Lower lobe of right lung (tissue), 2 donors: Measurements from ENCODE around the gene SASH1. TPM values are rescaled to one million over a fixed set of nuclear protein-coding genes. Genes with fewer than 3 reads are reported as not detected.
"Not testable (repeated sequence)": the region's sequence is repeated elsewhere in the genome, so short reads cannot be mapped to it uniquely, and the experiment has no call there.

Experiments used
- ATAC-seq, 2 donors: fragments of 200-7000 bp; cut with Tn5 transposase; one replicate each; pipeline ENCODE4 v1.9.1; 2020 to 2022; ENCODE audit warnings: mild to moderate bottlenecking in 2 of 2, moderate library complexity in 2 of 2
- DNase-seq: peaks from one replicate; pipeline ENCODE4 v3.0.0-alpha.2; 2020
- H3K27ac ChIP-seq: fragments of 200-600 bp; one replicate; pipeline ENCODE4 v1.8.0; 2022
- H3K27me3 ChIP-seq: fragments of 200-600 bp; one replicate; pipeline ENCODE4 v1.8.0; 2022; ENCODE audit warnings: low read depth
- H3K36me3 ChIP-seq: fragments of 200-600 bp; one replicate; pipeline ENCODE4 v1.8.0; 2022; ENCODE audit warnings: mild to moderate bottlenecking
- H3K4me1 ChIP-seq: fragments of 200-600 bp; one replicate; pipeline ENCODE4 v1.8.0; 2022
- H3K4me3 ChIP-seq: fragments of 200-600 bp; one replicate; pipeline ENCODE4 v1.8.0; 2022; ENCODE audit warnings: mild to moderate bottlenecking
- H3K9me3 ChIP-seq: fragments of 200-600 bp; one replicate; pipeline ENCODE4 v1.8.0; 2022
- CTCF ChIP-seq: fragments of 200-600 bp; IDR thresholded peaks from one replicate; pipeline ENCODE4 v1.8.0; 2022; ENCODE audit warnings: antibody characterized with exemption, mild to moderate bottlenecking
- intact Hi-C: fragments of 100-400 bp; cut with DNase I; formaldehyde crosslinking; loops from one replicate; pipeline ENCODE4 v1.11.0; 2022
- total RNA-seq: library from RNA; stranded (reverse); fragmentation: NEBNext Ultra II Directional; extraction: Animal tissue kit (Norgen Biotek cat#: 25700); gene quantifications from one replicate; pipeline ENCODE4 v1.2.1, GENCODE V29; 2021
- donor health status: DM: no; HTN: yes; CAD: no; lungs with severe emphysema.

Gene SASH1
- total RNA-seq, 1 donor from 2014 or later: 103 TPM

DNA sequence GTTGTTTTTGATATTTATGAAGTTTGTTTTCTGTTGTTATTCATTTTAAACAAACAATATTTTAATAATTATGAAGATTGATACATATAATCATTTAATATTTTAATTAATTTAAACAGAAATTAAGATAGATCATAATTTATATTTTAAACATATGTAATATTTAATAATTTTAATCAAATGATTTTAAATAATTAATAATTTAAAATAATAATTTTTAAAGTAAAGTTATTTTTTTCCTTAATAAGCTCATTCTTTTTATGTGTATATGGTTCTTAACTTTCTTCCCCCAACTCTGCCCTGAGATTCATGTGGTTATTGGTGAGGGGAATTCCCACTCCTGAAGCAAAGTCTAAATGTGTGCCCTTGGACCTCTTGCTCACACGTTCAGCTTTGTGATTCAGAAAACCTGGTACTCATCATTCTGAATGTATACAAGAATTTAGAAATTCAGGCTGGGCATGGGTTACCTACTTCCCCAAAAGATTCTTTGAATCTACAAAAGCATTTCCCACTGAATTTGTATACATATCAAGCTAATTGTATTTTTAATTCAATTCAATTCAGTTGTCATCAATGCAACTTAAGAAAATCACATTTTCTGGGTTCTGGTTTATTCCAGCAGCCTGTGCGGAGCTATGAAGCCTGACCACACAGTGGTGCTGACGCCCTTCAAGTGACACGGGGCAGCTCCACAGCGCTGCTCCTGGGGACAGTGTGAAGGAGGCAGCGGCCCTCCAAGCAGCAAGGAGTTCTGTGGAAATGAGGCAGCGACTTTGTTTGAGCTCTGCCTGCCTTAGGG lies 235.2 kb downstream of the SASH1 start:
- H3K27me3 ChIP-seq: no peaks in the 10 kb centered on the region
- no peak overlapping the region for H3K27ac ChIP-seq
- peak; percentile 86 for DNase-seq
- peak; percentile 85 for TF ChIP-seq CTCF
- H3K4me1 ChIP-seq: peaks cover 6% of the 10 kb centered on the region
- ATAC-seq: peak; percentile 98 to 99
- no peak overlapping the region for H3K4me3 ChIP-seq
- H3K9me3 ChIP-seq: no peaks in the 10 kb centered on the region
- no peaks in the 10 kb centered on the region for H3K36me3 ChIP-seq
- intact Hi-C loops: loop anchor here (10.0 kb wide), 1 partner anchor 367 kb away; no protein-coding TSS in a partner anchor

DNA sequence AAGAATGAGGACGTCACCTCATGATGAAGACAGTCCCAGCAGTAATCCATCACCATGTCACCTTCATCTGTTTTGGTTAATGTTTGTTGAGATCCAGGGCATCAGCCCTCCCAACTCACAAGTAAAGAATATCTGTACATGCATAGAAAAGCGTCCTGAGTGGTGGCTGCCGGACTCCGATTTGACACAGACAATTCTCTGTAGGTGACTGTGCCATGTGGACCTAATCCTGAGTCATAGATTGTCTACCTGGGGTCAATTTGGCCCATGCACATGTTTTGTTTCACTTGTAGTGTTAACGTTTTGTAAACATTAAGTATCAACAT lies 235.8 kb downstream of the SASH1 start:
- Histone ChIP-seq H3K27me3 (no peaks in the 10 kb centered on the region), H3K36me3 (no peaks in the 10 kb centered on the region), H3K4me1 (peaks cover 6% of the 10 kb centered on the region), H3K4me3 (no peak overlapping the region), H3K9me3 (peaks cover 3% of the 10 kb centered on the region), H3K27ac (no peak overlapping the region)
- DNase-seq (no peak), ATAC-seq (peak in 1 of 2 donors; percentile 13)
- intact Hi-C loops: loop anchor here (10.0 kb wide), 1 partner anchor 366 kb away; no protein-coding TSS in a partner anchor
- no peak for TF ChIP-seq CTCF

DNA sequence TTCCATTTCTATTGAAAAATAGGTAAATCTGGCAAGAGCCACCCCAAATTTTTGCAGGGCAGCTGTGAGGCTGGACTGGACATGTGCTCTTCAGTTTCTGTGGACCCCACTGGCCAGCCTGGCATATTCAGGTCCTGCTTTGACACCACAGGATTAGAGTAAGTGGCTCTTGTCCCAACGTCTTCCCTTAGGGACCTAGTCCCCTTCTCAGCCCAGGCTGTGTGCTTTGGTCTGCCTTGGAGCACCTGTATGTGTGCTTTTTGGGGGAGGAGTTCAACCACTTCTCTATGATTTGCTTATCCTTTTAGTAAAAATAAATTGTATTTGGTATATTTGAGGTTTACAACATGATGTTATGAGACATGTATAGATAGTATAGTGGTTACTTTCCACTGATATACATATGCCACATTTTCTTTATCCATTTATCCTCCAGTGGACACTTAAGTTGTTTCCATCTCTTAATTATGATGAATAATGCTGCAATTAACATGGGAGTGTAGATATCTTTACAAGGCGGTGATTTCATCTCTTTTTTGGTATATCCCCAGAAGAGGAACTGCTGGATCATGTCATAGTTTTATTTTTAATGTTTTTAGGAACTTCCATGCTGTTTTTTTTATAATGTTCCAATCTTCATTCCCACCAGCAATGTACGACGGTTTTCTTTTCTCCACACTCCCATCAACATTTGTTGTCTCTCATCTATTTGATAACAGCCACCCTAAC lies 236.4 kb downstream of the SASH1 start:
- Histone ChIP-seq H3K4me1 (peaks cover 6% of the 10 kb centered on the region), H3K9me3 (peaks cover 4% of the 10 kb centered on the region), H3K27ac (no peak overlapping the region), H3K27me3 (no peaks in the 10 kb centered on the region), H3K36me3 (no peaks in the 10 kb centered on the region), H3K4me3 (no peak overlapping the region)
- peak in 1 of 2 donors; percentile 46 for ATAC-seq
- intact Hi-C loops: loop anchor here (10.0 kb wide), 1 partner anchor 366 kb away; no protein-coding TSS in a partner anchor
- no peak for TF ChIP-seq CTCF
- no peak for DNase-seq

DNA sequence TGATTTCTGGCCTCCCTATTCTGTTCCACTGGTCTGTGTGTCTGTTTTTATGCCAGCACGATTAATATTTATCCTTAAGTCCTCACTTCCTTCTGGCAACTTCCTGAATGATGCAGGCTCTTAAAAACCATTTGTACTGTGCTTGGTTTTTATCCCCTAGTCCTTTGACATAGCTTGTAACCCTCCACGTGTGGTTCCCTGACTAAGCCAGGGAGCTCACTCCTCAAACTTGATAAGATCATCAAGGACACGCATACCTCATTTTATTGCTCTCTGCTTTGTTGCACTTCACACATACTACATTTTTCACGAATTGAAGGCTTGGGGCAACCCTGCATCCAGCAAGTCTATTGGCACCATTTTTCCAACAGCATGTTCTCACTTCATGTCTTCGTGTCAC lies 237.8 kb downstream of the SASH1 start:
- intact Hi-C loops: no loop called here
- H3K4me3 ChIP-seq: no peak overlapping the region
- no peak for ATAC-seq
- DNase-seq: no peak
- H3K27me3 ChIP-seq: no peaks in the 10 kb centered on the region
- H3K9me3 ChIP-seq: peaks cover 10% of the 10 kb centered on the region
- H3K27ac ChIP-seq: no peak overlapping the region
- no peak for TF ChIP-seq CTCF
- peaks cover 6% of the 10 kb centered on the region for H3K4me1 ChIP-seq
- H3K36me3 ChIP-seq: no peaks in the 10 kb centered on the region

DNA sequence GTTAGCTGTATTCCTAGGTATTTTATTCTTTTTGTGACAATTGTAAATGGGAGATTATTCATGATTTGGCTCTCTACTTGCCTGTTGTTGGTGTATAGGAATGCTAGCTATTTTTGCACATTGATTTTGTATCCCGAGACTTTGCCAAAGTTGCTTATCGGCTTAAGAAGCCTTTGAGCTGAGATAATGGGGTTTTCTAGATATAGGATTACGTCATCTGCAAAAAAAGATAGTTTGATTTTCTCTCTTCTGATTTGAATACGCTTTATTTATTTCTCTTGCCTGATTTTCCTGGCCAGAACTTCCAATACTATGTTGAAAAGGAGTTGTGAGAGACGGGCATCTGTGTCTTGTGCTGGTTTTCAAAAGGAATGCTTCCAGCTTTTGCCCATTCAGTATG lies 241.0 kb downstream of the SASH1 start:
- Histone ChIP-seq H3K9me3 (peaks cover 10% of the 10 kb centered on the region), H3K4me3 (no peak overlapping the region), H3K27me3 (no peaks in the 10 kb centered on the region), H3K4me1 (peaks cover 2% of the 10 kb centered on the region), H3K27ac (no peak overlapping the region), H3K36me3 (no peaks in the 10 kb centered on the region)
- ATAC-seq (no peak), DNase-seq (no peak)
- no peak for TF ChIP-seq CTCF
- intact Hi-C loops: no loop called here

DNA sequence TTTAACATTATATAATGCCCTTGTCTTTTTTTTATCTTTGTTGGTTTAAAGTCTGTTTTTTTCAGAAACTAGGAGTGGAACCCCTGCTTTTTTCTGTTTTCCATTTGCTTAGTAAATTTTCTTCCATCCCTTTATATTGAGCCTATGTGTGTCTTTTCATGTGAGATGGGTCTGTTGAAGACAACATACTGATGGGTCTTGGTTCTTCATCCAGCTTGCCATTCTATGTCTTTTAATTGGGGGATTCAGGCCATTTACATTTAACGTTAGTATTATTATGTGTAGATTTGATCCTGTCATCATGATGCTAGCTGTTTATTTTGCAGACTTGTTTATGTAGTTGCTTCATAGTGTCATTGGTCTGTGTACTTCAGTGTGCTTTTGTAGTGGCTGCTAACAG lies 243.0 kb downstream of the SASH1 start:
- intact Hi-C loops, H3K27me3 ChIP-seq, DNase-seq, H3K27ac ChIP-seq, H3K36me3 ChIP-seq, H3K9me3 ChIP-seq, ATAC-seq, H3K4me3 ChIP-seq, H3K4me1 ChIP-seq: not testable (repeated sequence)
